T47D (cell line): ENCODE data around the gene TRPV4.

Experiments
- DNase-seq, 2 experiments: peaks; one replicate each; pipeline versions ENCODE4 v3.0.0 to v3.0.0-alpha.2; 2011 to 2012; ENCODE audit warnings: low read depth in 1 of 2, low spot score in 1 of 2
- JUND ChIP-seq: IDR thresholded peaks from 2 replicates; pipeline ENCODE4 v1.6.1; 2012; ENCODE audit warnings: low read depth
- in situ Hi-C: cut with HindIII; loops from 2 replicates; pipeline ENCODE4 v1.10.0; 2016; ENCODE audit warnings: low sequenced_read_pairs, low pct_unique_long_range_greater_than_20kb

Gene TRPV4

GRCh38 chr12:109807954-109808643 is 25.1 kb downstream of the TRPV4 start:
- no peak for DNase-seq
- no peak for TF ChIP-seq JUND
- in situ Hi-C loops: no loop called here

- DNase-seq: peak; percentile 68 to 71
- TF ChIP-seq JUND: no peak
- in situ Hi-C loops: no loop called here
Measured at GRCh38 chr12:109804820-109805761, 28.1 kb downstream of the TRPV4 start.

GRCh38 chr12:109803678-109804077 is 29.5 kb downstream of the TRPV4 start:
- TF ChIP-seq JUND: no peak
- in situ Hi-C loops: no loop called here
- DNase-seq: no peak

GRCh38 chr12:109802828-109803227 is 30.4 kb downstream of the TRPV4 start:
- TF ChIP-seq JUND: no peak
- in situ Hi-C loops: no loop called here
- no peak for DNase-seq

- no peak for DNase-seq
- no peak for TF ChIP-seq JUND
- in situ Hi-C loops: no loop called here
Measured at GRCh38 chr12:109800536-109800935, 32.7 kb downstream of the TRPV4 start.

GRCh38 chr12:109798691-109799090 is 34.5 kb downstream of the TRPV4 start:
- TF ChIP-seq JUND: no peak
- DNase-seq: no peak
- in situ Hi-C loops: no loop called here

GRCh38 chr12:109797905-109798669 is 35.1 kb downstream of the TRPV4 start:
- in situ Hi-C loops: no loop called here
- TF ChIP-seq JUND: no peak
- DNase-seq: peak in 1 of 2 experiments; percentile 51

- no peak for DNase-seq
- in situ Hi-C loops: no loop called here
- no peak for TF ChIP-seq JUND
Measured at GRCh38 chr12:109796057-109796456, 37.1 kb downstream of the TRPV4 start.

- no peak for DNase-seq
- no peak for TF ChIP-seq JUND
Measured at GRCh38 chr12:109795023-109795422, 38.2 kb downstream of the TRPV4 start.

GRCh38 chr12:109793826-109794501 is 39.2 kb downstream of the TRPV4 start:
- no peak for TF ChIP-seq JUND
- in situ Hi-C loops: no loop called here

More at GRCh38 chr12:109795023-109795422, 38.2 kb downstream of the TRPV4 start:
- in situ Hi-C loops: no loop called here

GRCh38 chr12:109793411-109793810 is 39.8 kb downstream of the TRPV4 start:
- in situ Hi-C loops: no loop called here
- no peak for DNase-seq
- TF ChIP-seq JUND: no peak

More at GRCh38 chr12:109793826-109794501, 39.2 kb downstream of the TRPV4 start:
- DNase-seq: no peak

GRCh38 chr12:109792992-109793391 is 40.2 kb downstream of the TRPV4 start:
- no peak for TF ChIP-seq JUND
- in situ Hi-C loops: no loop called here
- DNase-seq: no peak
